Measurements from ENCODE around the gene BCL7A. TPM values are rescaled to one million over a fixed set of nuclear protein-coding genes. Genes with fewer than 3 reads are reported as not detected.
"Not testable (repeated sequence)": the region's sequence is repeated elsewhere in the genome, so short reads cannot be mapped to it uniquely, and the experiment has no call there.

The BCL7A gene
- total RNA-seq, 1 donor from 2014 or later: 13.0 TPM

DNA sequence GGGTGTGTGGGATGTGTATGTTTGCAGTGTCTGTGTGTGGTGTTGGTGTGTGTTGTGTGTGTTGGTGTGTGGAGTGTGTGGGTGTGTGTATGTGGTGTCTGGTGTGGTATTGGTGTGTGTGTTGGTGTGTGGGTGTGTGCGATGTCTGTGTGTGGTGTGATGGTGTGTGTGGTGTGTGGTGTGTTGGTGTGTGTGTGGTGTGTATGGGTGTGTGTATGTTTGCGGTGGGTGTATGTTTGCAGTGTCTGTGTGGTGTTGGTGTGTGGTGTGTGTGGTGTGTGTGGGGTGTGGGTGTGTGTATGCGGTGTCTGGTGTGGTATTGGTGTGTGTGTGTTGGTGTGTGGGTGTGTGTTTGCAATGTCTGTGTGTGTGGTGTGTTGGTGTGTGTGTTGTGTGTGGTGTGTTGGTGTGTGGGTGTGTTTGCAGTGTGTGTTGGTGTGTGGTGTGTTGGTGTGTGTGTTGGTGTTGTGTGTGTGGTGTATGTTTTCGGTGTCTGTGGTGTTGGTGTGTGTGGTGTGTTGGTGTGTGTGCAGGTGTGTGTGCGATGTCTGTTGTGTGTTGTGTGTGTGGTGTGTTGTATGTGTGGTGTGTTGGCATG is 72.6 kb downstream of the BCL7A start:
- H3K27ac Mint-ChIP-seq: no peak overlapping the region
- intact Hi-C loops (cut with micrococcal nuclease): no loop called here
- peaks cover 35% of the 10 kb centered on the region for H3K4me1 Mint-ChIP-seq (ENCODE audit: low read depth)
- no peaks in the 10 kb centered on the region for H3K27me3 Mint-ChIP-seq (ENCODE audit: insufficient read depth)
- no peak for DNase-seq (ENCODE audit: low spot score)
- H3K4me3 Mint-ChIP-seq: no peak overlapping the region
- no peaks in the 10 kb centered on the region for H3K9me3 Mint-ChIP-seq
- peaks cover 10% of the 10 kb centered on the region for H3K36me3 Mint-ChIP-seq (ENCODE audit: low read depth)

GRCh38 chr12:122094735-122095631 is 73.3 kb downstream of the BCL7A start:
- Mint-ChIP-seq H3K27ac (no peak overlapping the region), H3K36me3 (ENCODE audit: low read depth) (peaks cover 5% of the 10 kb centered on the region), H3K4me1 (ENCODE audit: low read depth) (peaks cover 36% of the 10 kb centered on the region), H3K9me3 (no peaks in the 10 kb centered on the region), H3K4me3 (no peak overlapping the region), H3K27me3 (ENCODE audit: insufficient read depth) (no peaks in the 10 kb centered on the region)
- intact Hi-C loops (cut with micrococcal nuclease): no loop called here
- DNase-seq (ENCODE audit: low spot score): no peak

DNA sequence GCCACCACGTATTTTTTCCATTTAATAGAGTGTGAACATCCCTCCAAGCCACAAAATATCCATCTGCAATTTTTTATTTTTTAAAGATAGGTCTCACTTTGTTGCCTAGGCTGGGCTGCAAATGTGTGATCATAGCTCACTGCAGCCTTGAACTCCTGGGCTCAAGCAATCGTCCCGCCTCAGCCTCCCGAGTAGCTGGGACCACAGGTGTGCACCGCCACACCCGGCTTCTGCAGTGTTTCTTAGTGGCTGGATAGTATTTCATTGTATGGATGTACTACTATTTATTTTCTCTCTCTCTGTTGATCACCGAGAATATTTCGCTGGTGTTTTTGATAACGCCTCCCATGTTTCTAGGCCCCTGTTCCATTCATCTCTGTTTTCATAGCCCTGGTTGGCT is 74.3 kb downstream of the BCL7A start:
- H3K4me1 Mint-ChIP-seq (ENCODE audit: low read depth): peaks cover 41% of the 10 kb centered on the region
- intact Hi-C loops (cut with micrococcal nuclease): no loop called here
- no peak overlapping the region for H3K4me3 Mint-ChIP-seq
- H3K9me3 Mint-ChIP-seq: no peaks in the 10 kb centered on the region
- no peak for DNase-seq (ENCODE audit: low spot score)
- H3K36me3 Mint-ChIP-seq (ENCODE audit: low read depth): peaks cover 6% of the 10 kb centered on the region
- no peaks in the 10 kb centered on the region for H3K27me3 Mint-ChIP-seq (ENCODE audit: insufficient read depth)
- H3K27ac Mint-ChIP-seq: no peak overlapping the region

- intact Hi-C loops (cut with micrococcal nuclease): no loop called here
- Mint-ChIP-seq H3K4me3 (no peak overlapping the region), H3K36me3 (ENCODE audit: low read depth) (peaks cover 6% of the 10 kb centered on the region), H3K27me3 (ENCODE audit: insufficient read depth) (no peaks in the 10 kb centered on the region), H3K4me1 (ENCODE audit: low read depth) (peaks cover 40% of the 10 kb centered on the region), H3K27ac (no peak overlapping the region), H3K9me3 (no peaks in the 10 kb centered on the region)
- DNase-seq (ENCODE audit: low spot score): no peak
Measured at GRCh38 chr12:122096591-122097149, 75.0 kb downstream of the BCL7A start.

DNA sequence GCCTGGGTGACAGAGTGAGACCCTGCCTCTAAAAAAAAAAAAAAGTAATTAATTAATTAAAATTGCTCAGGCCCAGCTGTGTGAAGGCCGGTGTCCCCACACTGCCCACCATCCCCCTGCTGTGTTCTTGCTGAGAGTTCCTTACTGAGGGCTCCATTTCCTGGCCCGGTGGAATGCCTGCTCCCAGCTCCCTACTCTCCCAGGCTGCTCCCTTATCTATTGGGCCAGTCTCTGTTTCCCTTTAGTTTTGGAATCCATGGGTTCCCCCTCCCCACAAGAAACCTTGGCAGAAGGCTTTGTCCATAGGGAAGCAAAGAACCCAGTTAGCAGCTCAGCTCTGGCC is 75.9 kb downstream of the BCL7A start:
- H3K36me3 Mint-ChIP-seq (ENCODE audit: low read depth): peaks cover 7% of the 10 kb centered on the region
- no peaks in the 10 kb centered on the region for H3K9me3 Mint-ChIP-seq
- H3K27me3 Mint-ChIP-seq (ENCODE audit: insufficient read depth): no peaks in the 10 kb centered on the region
- H3K4me3 Mint-ChIP-seq: no peak overlapping the region
- DNase-seq (ENCODE audit: low spot score): no peak
- H3K27ac Mint-ChIP-seq: peak overlapping the region; percentile 14
- H3K4me1 Mint-ChIP-seq (ENCODE audit: low read depth): peaks cover 42% of the 10 kb centered on the region
- intact Hi-C loops (cut with micrococcal nuclease): no loop called here

DNA sequence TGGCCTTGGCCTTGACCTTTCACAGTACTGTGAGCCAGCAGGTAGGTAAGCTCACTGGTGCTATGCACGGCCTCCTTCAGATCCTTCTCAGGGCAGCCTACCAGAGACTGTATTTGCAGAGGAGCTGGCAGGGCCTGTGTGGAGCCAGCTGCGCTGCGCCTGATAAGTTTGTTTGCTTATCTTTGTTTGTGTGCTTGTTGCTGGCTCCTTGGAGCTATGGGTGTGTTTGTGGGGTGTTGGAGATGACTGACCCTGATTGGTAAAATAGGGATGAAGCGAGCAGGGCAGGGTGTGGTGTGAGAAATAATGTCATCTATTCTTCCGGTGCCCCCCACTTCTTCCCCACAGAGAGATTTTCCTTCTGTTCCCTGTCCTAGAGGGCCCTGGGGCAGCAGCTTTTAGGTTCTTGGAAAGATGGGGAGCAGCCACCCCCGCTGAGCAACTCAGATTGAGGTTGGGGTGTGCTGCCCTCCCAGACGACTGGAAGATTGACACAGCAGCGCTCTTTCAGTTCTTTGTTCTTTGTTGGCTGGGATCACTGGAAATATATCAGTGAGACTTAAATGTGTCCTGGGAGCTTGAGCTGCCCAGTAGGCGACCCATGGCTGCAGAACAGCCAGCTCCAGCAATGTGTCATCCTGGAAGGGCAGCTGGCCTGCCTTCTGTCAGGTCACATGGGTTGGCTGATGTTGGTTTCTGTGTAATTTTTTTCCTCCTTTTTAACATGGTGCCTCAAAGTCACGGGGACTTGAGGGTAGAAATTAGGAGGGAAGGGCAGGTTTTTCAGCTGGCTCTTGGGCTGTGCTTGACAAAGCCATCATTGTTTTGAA is 76.5 kb downstream of the BCL7A start:
- Mint-ChIP-seq H3K27me3 (ENCODE audit: insufficient read depth) (no peaks in the 10 kb centered on the region), H3K27ac (peak overlapping the region; percentile 40), H3K4me3 (no peak overlapping the region), H3K36me3 (ENCODE audit: low read depth) (peaks cover 7% of the 10 kb centered on the region), H3K9me3 (no peaks in the 10 kb centered on the region), H3K4me1 (ENCODE audit: low read depth) (peaks cover 44% of the 10 kb centered on the region)
- intact Hi-C loops (cut with micrococcal nuclease): loop anchor here (2.0 kb wide), 1 partner anchor 15 kb away; no protein-coding TSS in a partner anchor
- DNase-seq (ENCODE audit: low spot score): no peak

GRCh38 chr12:122099280-122099749 is 77.6 kb downstream of the BCL7A start:
- intact Hi-C loops (cut with micrococcal nuclease): loop anchor here (2.0 kb wide), 1 partner anchor 17 kb away; no protein-coding TSS in a partner anchor
- Mint-ChIP-seq H3K27ac (peak overlapping the region; percentile 58), H3K4me3 (no peak overlapping the region)

DNA sequence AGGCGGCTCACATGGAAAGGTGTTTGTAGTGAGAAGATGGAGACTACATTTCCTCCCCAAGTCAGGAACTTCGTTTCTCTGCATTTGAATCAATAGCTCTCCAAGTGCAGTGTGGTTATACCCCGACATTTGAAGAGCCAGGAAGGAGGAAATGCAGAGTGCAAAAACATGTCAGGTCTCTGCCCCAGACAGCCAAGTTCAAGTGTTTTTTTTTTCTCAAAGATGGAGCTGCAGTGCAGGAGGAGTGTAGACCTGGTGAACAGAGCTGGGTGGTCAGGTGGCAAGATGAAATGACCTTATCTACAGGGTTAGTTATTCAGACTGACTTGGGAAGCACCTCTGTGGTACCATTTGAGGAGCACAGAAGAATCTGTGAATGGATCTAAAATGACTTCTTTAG is 78.2 kb downstream of the BCL7A start:
- Mint-ChIP-seq H3K27me3 (ENCODE audit: insufficient read depth) (no peaks in the 10 kb centered on the region), H3K36me3 (ENCODE audit: low read depth) (peaks cover 11% of the 10 kb centered on the region), H3K27ac (peak overlapping the region; percentile 58), H3K9me3 (no peaks in the 10 kb centered on the region), H3K4me1 (ENCODE audit: low read depth) (peaks cover 55% of the 10 kb centered on the region), H3K4me3 (peak overlapping the region; percentile 45)
- intact Hi-C loops (cut with micrococcal nuclease): loop anchor here (2.0 to 5.0 kb wide), 2 partner anchors 17 to 33 kb away; no protein-coding TSS in a partner anchor
- DNase-seq (ENCODE audit: low spot score): no peak

More at GRCh38 chr12:122099280-122099749, 77.6 kb downstream of the BCL7A start:
- Mint-ChIP-seq H3K4me1 (ENCODE audit: low read depth) (peaks cover 49% of the 10 kb centered on the region), H3K36me3 (ENCODE audit: low read depth) (peaks cover 9% of the 10 kb centered on the region), H3K9me3 (no peaks in the 10 kb centered on the region), H3K27me3 (ENCODE audit: insufficient read depth) (no peaks in the 10 kb centered on the region)
- no peak for DNase-seq (ENCODE audit: low spot score)

GRCh38 chr12:122100568-122100967 is 78.9 kb downstream of the BCL7A start:
- H3K27ac Mint-ChIP-seq: no peak overlapping the region
- peaks cover 14% of the 10 kb centered on the region for H3K36me3 Mint-ChIP-seq (ENCODE audit: low read depth)
- H3K9me3 Mint-ChIP-seq: no peaks in the 10 kb centered on the region
- H3K4me1 Mint-ChIP-seq (ENCODE audit: low read depth): peaks cover 59% of the 10 kb centered on the region
- intact Hi-C loops (cut with micrococcal nuclease): loop anchor here (5.0 kb wide), 1 partner anchor 33 kb away; no protein-coding TSS in a partner anchor
- DNase-seq (ENCODE audit: low spot score): no peak
- no peak overlapping the region for H3K4me3 Mint-ChIP-seq
- no peaks in the 10 kb centered on the region for H3K27me3 Mint-ChIP-seq (ENCODE audit: insufficient read depth)

DNA sequence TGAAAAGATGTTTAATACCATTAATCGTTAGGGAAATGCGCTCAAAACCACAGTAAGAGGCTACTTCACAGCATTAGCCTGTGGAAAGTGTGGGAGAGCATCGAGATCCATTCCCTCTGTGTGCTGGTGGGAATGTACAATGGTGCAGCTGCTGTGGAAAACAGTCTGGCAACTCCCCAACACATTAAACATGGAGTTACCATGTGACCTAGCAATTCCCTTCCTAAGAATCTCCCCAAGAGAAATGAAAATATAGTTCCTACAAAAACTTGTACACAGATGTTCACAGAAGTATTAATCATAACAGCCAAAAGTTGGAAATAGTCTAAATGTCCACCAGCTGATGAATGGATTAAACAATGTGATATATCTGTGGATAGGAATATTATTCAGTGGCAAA is 80.6 kb downstream of the BCL7A start:
- Mint-ChIP-seq H3K27me3 (ENCODE audit: insufficient read depth) (no peaks in the 10 kb centered on the region), H3K4me1 (ENCODE audit: low read depth) (peaks cover 75% of the 10 kb centered on the region), H3K4me3 (no peak overlapping the region), H3K27ac (no peak overlapping the region), H3K36me3 (ENCODE audit: low read depth) (peaks cover 17% of the 10 kb centered on the region), H3K9me3 (no peaks in the 10 kb centered on the region)
- intact Hi-C loops (cut with micrococcal nuclease): loop anchor here (5.0 kb wide), 1 partner anchor 35 kb away; no protein-coding TSS in a partner anchor
- no peak for DNase-seq (ENCODE audit: low spot score)

DNA sequence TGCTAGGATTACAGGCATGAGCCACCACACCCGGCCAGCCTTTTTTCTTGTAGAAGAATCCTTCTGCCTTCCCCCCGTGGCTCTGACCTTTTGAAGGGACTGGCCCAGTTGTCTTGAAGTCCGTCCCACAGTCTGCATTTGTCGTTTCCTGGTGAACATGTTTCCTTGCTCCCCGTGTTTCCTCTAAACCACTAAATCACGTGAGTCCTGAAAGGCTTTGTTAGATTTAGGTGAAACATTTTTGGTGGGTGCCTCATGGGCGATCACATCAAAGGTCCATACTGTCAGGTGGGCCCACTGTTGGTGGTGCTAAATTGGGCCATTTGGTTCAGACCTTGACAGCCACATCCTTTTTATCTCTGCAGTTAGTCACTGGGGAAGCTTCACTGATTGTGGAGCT is 83.2 kb downstream of the BCL7A start:
- H3K9me3 Mint-ChIP-seq: no peaks in the 10 kb centered on the region
- intact Hi-C loops (cut with micrococcal nuclease): loop anchor here (5.0 kb wide), 1 partner anchor 38 kb away; no protein-coding TSS in a partner anchor

DNA sequence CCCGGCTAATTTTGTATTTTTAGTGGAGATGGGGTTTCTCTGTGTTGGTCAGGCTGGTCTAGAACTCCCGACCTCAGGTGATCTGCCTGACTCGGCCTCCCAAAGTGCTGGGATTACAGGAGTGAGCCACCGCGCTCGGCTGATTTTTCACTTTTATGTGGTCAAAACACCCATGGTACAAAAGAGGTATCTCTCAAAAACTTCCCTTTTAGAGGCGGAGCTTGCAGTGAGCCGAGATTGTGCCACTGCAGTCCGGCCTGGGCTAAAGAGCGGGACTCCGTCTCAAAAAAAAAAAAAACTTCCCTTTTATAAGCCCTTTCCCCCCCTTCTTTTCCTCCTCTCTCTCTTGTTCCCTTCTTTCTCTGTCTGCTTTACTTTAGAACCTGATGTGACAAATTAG is 83.8 kb downstream of the BCL7A start:
- H3K27me3 Mint-ChIP-seq (ENCODE audit: insufficient read depth); DNase-seq (ENCODE audit: low spot score); H3K9me3 Mint-ChIP-seq; intact Hi-C loops (cut with micrococcal nuclease); H3K4me3 Mint-ChIP-seq: not testable (repeated sequence)
- H3K36me3 Mint-ChIP-seq (ENCODE audit: low read depth): peaks cover 21% of the 10 kb centered on the region
- peaks cover 66% of the 10 kb centered on the region for H3K4me1 Mint-ChIP-seq (ENCODE audit: low read depth)
- peak overlapping the region; percentile 2 for H3K27ac Mint-ChIP-seq

More for the DNA sequence above, 83.2 kb downstream of the BCL7A start:
- Mint-ChIP-seq H3K4me3 (peak overlapping the region; percentile 50), H3K27ac (peak overlapping the region; percentile 11), H3K4me1 (ENCODE audit: low read depth) (peaks cover 72% of the 10 kb centered on the region), H3K27me3 (ENCODE audit: insufficient read depth) (no peaks in the 10 kb centered on the region), H3K36me3 (ENCODE audit: low read depth) (peaks cover 21% of the 10 kb centered on the region)
- no peak for DNase-seq (ENCODE audit: low spot score)
